HG02798 (cell line): ENCODE measurements around the gene RNF128.

Source experiments
- ATAC-seq: cut with Tn5 transposase; IDR thresholded peaks from one replicate; pipeline ENCODE4 v1.9.1; 2021; ENCODE audit warnings: mild to moderate bottlenecking; ENCODE audit not compliant: unreplicated experiment, poor library complexity

The RNF128 gene, protein sequence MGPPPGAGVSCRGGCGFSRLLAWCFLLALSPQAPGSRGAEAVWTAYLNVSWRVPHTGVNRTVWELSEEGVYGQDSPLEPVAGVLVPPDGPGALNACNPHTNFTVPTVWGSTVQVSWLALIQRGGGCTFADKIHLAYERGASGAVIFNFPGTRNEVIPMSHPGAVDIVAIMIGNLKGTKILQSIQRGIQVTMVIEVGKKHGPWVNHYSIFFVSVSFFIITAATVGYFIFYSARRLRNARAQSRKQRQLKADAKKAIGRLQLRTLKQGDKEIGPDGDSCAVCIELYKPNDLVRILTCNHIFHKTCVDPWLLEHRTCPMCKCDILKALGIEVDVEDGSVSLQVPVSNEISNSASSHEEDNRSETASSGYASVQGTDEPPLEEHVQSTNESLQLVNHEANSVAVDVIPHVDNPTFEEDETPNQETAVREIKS

DNA sequence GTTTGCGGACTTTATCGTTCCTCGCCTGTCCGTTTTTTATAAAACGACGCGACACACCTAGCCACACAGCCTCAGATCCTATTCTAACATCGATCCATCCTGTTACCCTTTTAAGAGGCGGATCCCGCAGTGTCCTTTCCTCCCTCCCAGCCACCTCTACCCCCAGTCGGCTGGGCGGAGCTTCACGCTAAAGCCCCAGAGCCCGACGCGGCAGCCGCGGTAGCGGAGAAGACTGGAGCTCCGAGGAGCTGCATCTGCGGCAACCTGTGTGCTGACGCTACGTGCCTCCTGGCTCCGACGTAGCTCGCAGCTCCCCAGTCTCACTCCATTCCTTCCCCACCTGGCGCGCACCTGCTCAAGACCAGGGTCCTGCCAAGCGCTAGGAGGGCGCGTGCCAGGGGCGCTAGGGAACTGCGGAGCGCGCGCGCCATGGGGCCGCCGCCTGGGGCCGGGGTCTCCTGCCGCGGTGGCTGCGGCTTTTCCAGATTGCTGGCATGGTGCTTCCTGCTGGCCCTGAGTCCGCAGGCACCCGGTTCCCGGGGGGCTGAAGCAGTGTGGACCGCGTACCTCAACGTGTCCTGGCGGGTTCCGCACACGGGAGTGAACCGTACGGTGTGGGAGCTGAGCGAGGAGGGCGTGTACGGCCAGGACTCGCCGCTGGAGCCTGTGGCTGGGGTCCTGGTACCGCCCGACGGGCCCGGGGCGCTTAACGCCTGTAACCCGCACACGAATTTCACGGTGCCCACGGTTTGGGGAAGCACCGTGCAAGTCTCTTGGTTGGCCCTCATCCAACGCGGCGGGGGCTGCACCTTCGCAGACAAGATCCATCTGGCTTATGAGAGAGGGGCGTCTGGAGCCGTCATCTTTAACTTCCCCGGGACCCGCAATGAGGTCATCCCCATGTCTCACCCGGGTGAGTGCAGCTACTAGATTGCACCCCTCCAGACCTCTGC, at the start of gene RNF128:
TSS of gene RNF128 (plus strand) at position 217 of the 953 bp plus-strand sequence. CDS start at position 430, 213 bp downstream.
- no peak for ATAC-seq

DNA sequence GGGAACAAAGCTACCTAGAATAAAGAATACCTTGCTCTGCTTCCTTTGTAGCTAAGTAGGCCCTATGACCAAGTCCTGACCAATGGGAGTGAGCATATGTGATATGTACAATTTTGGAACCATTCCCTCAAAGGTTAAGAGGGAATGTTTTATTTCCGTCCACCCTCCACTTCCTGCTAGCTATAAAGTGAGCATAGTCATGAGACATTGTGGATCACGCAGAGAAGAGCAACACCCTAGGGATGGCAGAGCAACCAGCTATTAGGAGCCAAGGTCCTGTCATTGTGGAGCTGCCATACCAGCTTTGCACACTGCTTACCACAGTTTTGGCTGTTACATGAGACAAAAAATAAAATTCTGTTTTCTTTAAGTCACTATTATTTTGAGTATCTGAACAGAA, 45.8 kb upstream of the RNF128 start:
- ATAC-seq = no peak

DNA sequence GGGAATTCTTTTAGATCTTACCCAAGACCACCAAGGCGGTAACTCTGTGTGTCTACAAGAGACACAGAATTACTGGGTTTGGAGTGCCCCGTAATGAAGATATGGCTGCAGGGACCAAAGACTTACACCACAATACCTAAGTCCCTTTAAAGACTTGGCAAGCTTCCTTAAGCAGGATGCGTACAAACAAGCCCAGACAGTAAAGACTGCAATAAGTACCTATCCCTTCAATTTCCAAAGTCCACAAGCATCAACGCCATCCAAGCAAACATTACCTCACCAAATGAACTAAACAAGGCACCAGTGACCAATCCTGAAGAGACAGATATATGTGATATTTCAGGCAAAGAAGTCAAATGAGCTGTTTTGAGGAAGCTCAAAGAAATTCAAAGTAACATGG, 42.3 kb upstream of the RNF128 start:
- ATAC-seq = no peak

DNA sequence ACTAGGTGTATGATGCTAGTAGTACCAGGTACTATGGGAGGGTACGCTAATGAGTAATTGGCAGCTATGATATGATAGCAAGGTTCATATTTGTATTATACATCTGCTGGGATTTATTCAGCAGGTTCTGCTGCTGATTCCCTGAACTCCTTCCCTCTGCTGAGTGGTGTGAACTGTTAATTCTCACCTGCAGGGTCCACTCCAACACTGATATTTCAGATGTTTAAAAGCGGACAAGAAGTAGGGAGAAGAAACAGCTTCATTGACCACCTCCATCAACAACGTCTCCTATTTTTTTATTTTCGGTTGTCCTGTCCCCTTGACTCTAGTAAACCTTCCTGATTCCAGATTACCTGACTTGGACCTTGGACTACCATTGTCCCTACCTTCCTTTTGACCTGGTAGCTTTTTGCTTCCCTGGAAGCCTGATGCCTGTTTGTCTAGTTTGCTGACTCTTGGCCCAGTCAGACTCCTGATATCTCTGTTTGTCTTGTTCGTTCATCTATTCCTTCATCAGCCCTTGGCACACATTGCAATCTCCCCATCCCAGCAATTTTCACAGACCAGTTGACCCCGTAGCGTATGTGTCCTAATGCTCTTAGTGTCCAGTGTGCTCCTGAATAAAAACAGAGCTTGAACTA, 34.0 kb upstream of the RNF128 start:
- ATAC-seq = no peak

DNA sequence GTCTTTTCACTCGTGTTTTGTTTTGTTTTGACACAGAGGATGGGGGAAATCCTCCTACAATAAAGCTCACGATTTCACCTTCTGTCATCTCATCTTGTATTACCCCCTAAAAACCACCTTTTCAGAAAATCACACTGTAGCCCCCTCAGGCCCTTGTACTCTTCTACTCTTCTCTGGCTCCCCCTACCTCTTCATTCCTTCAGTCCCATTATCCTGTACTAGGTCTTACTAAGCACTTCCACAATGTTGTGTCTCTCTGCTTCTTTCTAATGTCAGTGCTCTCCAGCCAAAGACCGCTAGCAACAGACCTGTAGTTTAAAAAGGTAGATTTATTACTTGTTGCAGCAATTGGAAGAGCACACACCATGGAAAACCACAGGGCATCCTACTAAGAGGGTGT, 30.0 kb upstream of the RNF128 start:
- no peak for ATAC-seq

DNA sequence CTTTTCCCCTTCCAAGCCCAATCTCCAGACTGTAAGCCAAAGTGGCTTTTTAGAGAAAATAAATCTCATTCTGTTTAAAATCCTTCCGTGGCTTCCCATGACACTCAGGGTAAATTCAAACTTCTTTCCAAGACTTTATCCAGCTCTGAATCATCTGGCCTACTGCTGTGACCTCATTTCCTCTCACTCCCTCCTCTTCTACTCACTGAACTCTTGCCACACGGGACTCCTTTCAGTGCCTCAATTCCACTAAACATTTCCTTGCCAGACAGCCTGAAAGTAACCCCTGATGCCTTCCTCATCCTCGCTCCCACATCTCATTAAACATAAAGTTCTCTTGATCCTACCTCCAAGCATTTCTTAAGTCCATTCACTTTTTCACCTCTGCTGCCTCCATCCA, 27.8 kb upstream of the RNF128 start:
- ATAC-seq = no peak

DNA sequence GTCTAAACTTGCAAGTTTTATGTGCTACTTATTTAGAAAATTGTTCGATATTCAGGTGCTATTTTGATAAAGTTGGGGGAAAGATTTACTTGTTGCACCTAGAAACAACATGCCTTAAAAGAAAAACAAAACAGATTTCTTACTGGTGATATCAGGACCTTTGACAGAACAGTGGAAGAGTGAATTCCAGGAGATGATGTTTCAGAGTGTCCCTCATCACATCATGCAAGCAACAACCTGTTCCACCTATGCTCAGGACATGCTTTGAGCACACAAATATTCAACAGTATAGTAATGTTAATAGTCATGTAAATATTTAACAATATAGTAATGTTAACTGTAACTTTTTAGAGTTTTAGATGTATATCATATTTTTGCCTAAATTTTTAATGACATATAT, 23.9 kb upstream of the RNF128 start:
- ATAC-seq = no peak

DNA sequence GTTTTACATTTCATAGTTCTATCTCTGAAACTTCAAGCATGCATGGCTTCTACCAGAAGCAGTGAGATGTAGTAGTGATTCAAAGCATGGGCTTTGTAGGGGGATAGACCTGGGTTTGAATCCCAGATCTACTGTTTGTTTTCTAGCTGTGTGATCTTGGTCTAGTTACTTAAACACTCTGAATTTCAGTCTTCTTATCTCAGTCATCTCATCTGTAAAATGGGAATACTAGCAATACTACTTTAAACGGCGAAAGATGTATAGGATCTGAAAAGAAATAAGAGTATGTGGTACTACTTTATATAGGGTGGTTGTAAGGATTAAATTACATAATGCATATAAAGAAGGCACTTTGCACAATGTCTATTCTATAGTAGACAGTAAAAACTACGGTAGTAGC, 20.0 kb upstream of the RNF128 start:
- no peak for ATAC-seq

DNA sequence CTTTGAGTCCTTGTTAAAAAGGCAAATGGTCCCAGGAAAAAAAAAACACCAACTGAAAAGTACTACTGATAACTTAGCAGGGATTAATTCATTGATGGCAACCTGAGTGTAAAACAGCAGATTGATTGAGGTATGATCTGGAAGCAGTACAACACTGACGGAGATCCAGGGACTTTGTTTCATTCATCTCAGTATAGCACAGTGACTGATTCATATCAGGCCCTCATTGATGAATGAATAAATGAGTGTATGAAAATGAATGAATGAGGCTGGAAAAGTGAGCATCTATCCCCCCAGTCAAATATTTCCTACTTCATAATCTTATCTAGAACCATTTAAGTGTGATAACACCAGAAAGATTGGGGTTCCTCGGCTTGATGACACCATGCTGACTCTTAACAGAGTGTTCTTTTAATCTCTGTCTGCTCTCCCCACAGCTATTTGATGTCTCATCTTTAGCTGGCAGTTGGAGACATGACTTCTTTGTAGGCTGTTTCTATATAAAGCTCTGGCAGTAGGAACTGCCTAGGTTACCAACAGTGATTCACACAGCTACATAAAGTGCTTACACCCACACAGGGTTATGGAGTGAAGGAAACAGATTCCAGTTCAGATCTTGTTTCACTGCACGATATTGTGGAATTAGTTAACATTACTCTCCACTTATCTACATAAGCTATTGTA, 18.6 kb upstream of the RNF128 start:
- ATAC-seq = no peak

DNA sequence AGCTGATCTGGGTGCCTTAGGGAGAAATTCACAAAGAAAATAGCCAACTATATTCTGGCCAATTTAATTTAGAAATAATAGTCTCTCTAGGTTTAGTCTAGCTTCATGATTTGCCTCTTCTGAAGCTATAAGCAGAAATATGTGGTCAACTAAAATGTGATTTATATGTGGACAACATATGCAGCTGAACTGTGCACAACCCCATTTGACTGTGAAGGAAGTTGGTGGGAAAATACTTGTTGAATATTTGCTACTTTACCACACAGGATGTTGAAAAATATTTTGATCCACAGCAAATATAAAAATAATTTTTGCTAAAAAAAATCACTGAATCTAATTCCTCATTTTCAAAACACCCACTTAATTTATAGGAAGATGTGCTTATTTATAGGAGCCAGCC, 15.7 kb upstream of the RNF128 start:
- no peak for ATAC-seq

DNA sequence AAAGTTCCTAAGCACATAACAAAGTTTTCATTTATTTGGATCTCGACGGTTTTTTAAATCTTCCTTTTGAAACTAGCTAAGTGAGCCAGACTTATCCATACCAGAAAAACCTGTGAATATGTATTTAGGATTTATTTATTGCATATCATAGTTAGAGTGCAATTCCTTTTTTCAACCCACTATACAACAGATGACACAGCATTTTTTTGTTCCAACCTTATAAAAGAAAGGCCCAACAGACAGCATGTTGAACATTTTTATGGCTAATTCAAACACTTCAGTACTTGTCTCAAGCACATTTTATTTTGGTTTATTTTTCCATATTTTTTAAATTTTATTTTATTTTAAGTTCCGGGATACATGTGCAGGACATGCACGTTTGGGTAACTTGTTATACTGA, 15.1 kb upstream of the RNF128 start:
- no peak for ATAC-seq

DNA sequence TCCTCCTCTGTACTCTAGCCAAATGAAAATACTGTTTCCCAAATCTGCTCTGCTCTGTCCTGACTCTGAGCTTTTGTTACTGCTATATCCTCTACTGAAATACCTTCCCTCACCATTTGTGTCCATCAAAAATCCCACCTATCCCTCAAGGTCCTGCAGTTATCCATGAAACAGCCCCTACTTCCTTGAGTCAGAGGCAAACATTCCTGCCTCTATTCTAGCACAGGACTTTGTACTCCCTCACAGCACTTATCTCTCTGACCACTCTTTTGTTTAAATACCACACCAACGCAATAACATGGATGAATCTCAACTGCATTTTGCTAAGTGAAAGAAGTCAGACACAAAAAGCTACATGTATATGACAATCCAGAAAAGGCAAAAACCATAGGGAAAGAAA, 10.5 kb upstream of the RNF128 start:
- ATAC-seq = no peak

DNA sequence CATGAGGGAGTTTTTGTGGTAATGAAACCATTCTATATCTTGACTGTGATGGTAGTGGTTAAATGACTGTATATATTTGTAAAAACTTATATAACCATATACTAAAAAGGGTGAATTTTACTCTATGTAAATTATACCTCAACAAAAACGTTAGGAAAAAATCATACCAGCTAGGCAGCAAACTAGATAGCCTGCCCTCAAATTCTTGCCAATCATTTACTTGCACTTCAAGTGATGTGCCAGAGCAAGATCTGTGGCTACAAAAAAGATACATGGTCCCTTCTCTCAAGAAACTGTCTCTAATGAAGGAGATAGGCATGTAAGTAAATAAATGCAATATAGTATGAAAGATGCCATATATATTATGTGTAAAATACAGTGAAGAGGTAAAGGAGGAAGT, 10.0 kb upstream of the RNF128 start:
- ATAC-seq = no peak

DNA sequence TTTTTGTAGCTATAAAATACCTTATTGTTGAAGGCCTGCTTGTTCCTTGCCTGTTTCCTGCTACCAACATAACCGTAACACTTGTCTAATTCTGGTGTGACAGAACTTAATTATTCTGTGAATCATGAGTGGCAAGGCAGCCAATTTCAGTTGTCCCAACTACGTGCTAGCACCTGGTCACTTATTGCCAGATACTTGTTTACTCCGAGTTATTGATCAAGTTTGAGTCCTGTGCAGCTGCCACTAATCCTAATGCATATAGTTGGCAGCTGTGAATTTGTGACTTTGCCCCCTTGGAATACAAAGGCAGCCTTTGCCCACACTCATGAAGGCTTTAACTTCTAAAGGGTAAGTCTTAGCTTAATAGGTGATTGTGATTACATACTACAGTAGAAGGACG, 7.8 kb upstream of the RNF128 start:
- ATAC-seq = no peak

DNA sequence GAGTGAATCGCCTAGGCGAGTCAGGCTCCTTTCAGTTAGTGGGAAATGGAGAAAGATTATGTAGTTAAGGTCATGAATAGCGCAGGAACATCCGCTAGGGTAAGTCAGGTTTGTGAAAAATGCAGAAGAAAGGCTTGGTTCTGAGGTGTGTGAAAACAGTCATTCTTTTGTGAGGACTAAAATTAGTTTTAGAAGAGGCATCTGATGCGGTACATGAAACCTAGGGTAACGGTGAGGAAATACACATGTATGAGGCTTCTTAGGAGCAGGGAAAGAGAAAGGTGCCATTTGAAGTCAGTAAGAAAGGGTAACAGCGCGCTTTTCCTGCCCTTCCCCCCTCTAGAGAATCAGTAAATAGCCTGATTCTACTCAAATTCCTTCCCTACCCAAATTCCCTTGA, 570 bp upstream of the RNF128 start:
- ATAC-seq = no peak

DNA sequence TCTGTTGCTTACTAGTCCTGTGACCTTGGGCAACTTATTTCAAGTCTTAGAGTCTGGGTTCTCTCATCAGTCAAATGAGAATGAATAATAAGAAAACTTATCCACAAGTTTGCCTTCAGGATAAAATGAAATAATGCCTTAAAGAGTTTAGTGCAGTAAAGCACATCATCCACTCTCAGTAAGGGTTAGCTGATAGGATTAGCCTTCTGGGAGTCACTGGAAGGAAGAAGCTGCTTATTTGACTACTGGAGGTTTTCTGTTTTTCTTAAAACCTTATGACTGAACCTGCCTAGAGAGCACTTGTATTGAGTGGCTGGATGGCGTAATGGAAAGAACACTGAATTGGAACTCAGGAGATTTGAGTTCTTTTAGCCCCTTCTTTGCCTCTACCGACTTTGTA, 1.8 kb downstream of the RNF128 start:
- ATAC-seq = no peak

DNA sequence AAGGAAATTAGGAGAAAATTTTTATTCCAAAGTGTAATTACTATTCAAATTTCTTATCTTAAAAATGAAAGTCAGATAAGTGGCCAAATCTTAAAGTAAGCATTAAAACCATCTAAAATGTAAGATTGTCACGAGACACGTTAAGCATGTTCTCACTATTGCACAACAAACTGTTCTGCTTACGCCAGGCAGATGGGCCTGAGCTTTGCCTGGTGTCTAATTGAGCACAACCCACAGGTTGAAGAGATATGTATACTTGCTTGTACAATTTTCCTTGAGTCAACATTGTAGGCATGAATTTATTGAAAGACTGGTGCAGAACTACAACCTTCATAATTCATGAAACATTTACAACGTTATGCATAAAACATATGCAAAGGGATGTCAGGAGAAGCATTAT, 3.9 kb downstream of the RNF128 start:
- ATAC-seq = no peak

DNA sequence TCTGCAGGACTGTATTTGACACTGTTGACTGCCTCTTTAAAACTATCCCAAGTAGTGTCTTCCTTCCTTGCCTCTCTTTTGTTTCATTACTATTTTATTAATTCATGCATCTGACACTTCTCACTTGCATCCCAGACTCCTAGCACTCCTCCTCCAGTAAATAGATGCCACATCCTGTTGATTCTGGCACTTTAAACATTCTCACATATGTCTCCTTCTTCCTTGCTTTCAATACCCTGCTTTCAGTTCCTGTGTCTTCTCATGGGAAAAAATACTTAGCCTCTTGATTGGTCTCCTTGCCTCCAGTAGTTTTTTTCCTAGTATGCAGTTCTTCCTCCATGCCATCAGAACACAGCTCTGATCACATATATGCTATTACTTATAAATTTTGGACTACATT, 5.1 kb downstream of the RNF128 start:
- ATAC-seq = no peak

DNA sequence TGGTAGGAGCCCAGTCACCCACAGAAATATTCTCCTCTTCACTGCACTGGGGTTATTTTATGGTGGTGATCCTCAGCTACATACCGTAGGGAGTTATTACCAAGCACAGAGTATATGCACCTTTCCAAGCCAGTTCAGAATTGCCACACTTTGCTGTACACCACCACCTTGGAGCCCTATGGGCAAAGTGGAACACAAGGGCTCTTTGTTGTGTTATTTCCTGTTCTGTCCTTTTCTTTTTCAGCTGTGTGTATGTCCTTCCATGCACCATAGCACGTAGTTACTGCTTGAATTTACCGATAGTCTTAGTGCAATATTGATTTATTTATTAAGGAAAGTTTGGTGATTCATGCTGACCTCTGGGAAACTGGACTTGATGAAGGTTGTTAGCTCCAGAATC, 8.3 kb downstream of the RNF128 start:
- ATAC-seq = no peak

DNA sequence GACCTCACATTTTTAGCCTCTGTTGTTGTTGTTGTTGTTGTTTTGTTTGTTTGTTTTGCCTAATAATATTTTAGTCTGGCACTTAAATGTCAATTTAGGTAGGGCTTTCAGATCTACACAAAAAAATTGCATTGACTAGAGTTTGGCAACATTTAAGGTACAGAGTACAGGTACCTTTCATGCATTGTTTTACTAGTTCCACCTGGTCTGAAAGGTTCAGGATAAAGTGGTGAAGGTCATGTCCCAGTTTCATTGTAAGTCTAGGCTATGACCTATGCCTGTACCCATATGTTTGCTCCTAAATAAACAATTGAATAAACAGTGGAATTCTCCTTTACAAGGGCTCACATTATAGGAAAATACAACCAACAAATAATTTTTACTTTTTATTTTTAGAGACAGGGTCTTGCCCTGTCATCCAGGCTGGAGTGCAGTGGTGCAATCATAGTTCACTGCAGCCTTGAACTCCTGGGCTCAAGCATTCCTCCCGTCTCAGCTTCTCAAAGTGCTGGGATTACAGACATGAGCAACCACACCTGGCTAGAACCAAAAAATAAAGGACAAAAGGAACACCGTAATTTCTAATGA, 13.8 kb downstream of the RNF128 start:
- no peak for ATAC-seq
